Measurements from ENCODE around the gene NAXD.

DNA sequence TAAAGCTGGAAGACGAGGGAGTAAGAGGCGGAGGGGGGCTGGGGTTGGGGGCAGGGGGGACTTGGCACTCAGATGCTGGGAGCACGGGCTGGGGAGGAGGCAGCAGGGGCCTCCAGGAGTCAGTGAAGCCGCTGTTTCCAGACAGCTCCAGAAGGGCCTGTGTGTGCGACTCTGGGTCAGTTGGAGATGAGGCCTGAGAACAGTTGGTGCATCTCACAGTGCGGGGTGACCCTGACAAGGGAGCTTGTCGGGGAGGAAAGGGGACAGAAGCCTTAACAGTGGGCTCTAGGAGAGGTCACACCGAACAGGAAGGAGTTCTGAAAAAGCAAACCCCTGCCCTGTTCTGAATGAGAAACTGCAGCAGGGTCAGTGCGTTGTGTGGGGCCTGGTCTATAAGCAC is 11.2 kb downstream of the NAXD start:
- TF ChIP-seq, protein P1, sequence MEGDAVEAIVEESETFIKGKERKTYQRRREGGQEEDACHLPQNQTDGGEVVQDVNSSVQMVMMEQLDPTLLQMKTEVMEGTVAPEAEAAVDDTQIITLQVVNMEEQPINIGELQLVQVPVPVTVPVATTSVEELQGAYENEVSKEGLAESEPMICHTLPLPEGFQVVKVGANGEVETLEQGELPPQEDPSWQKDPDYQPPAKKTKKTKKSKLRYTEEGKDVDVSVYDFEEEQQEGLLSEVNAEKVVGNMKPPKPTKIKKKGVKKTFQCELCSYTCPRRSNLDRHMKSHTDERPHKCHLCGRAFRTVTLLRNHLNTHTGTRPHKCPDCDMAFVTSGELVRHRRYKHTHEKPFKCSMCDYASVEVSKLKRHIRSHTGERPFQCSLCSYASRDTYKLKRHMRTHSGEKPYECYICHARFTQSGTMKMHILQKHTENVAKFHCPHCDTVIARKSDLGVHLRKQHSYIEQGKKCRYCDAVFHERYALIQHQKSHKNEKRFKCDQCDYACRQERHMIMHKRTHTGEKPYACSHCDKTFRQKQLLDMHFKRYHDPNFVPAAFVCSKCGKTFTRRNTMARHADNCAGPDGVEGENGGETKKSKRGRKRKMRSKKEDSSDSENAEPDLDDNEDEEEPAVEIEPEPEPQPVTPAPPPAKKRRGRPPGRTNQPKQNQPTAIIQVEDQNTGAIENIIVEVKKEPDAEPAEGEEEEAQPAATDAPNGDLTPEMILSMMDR (IDR thresholded peaks at IDR 0.05), result no peak
- TF ChIP-seq POLR2A (IDR thresholded peaks at IDR 0.05) (no peak), EP300 (IDR thresholded peaks at IDR 0.05) (no peak), POLR2AphosphoS5 (IDR thresholded peaks at IDR 0.05) (no peak)

All from upper lobe of left lung (tissue), 4 donors.